NK-92 treated with Interleukin-12 subunit alpha and Interleukin-12 subunit beta, amount 100 ng/mL, for 24 hours (cell line): Measurements from ENCODE around the gene CDH12.
"Not testable (repeated sequence)": the region's sequence is repeated elsewhere in the genome, so short reads cannot be mapped to it uniquely, and the experiment has no call there.

Experiments used
- DNase-seq: peaks from one replicate; lab custom pipeline; 2025; lab: John Stamatoyannopoulos, UW

The CDH12 gene

GRCh38 chr5:22432905-22433304, 420.2 kb downstream of the CDH12 start:
- DNase-seq = no peak

GRCh38 chr5:22431840-22432239, 421.3 kb downstream of the CDH12 start:
- no peak for DNase-seq

GRCh38 chr5:22431406-22431805, 421.7 kb downstream of the CDH12 start:
- DNase-seq = no peak

- no peak for DNase-seq
Measured at GRCh38 chr5:22411554-22412349, 441.4 kb downstream of the CDH12 start.

GRCh38 chr5:22391956-22392355, 461.2 kb downstream of the CDH12 start:
- no peak for DNase-seq

GRCh38 chr5:22390888-22391287, 462.3 kb downstream of the CDH12 start:
- no peak for DNase-seq

- no peak for DNase-seq
Measured at GRCh38 chr5:22372826-22373660, 480.1 kb downstream of the CDH12 start.

GRCh38 chr5:22372376-22372775, 480.8 kb downstream of the CDH12 start:
- DNase-seq = no peak

GRCh38 chr5:22354956-22355355, 498.2 kb downstream of the CDH12 start:
- no peak for DNase-seq

GRCh38 chr5:22352493-22352892, 500.7 kb downstream of the CDH12 start:
- DNase-seq = no peak

- no peak for DNase-seq
Measured at GRCh38 chr5:22351178-22351577, 502.0 kb downstream of the CDH12 start.

GRCh38 chr5:22348027-22348426, 505.1 kb downstream of the CDH12 start:
- no peak for DNase-seq

GRCh38 chr5:22344000-22344399, 509.1 kb downstream of the CDH12 start:
- no peak for DNase-seq

- DNase-seq = no peak
Measured at GRCh38 chr5:22341406-22341805, 511.7 kb downstream of the CDH12 start.

GRCh38 chr5:22332949-22333348, 520.2 kb downstream of the CDH12 start:
- not testable (repeated sequence) for DNase-seq

GRCh38 chr5:22329683-22330082, 523.5 kb downstream of the CDH12 start:
- DNase-seq = no peak

- DNase-seq = no peak
Measured at GRCh38 chr5:22319798-22320197, 533.3 kb downstream of the CDH12 start.

- no peak for DNase-seq
Measured at GRCh38 chr5:22316294-22316693, 536.9 kb downstream of the CDH12 start.

- not testable (repeated sequence) for DNase-seq
Measured at GRCh38 chr5:22315052-22315451, 538.1 kb downstream of the CDH12 start.

- DNase-seq = no peak
Measured at GRCh38 chr5:22314548-22314947, 538.6 kb downstream of the CDH12 start.

GRCh38 chr5:22306011-22306410, 547.1 kb downstream of the CDH12 start:
- no peak for DNase-seq

- no peak for DNase-seq
Measured at GRCh38 chr5:22295832-22296231, 557.3 kb downstream of the CDH12 start.

GRCh38 chr5:22293147-22293546, 560.0 kb downstream of the CDH12 start:
- DNase-seq = no peak
